Right lobe of liver (tissue), 4 donors: ENCODE measurements around the gene GREB1.

Source experiments
- POLR2A ChIP-seq: fragments of 450-650 bp; IDR thresholded peaks from one replicate; pipeline ENCODE4 v1.6.1; 2017; ENCODE audit warnings: antibody characterized with exemption, mild to moderate bottlenecking
- TF ChIP-seq, protein P1 (sequence below), 4 donors: fragments of 200-600 bp in 3 of 4; fragments of 450-650 bp in 1 of 4; IDR thresholded peaks; one replicate each; pipeline versions ENCODE4 v1.5.1 to v1.8.0; 2016 to 2022; ENCODE audit warnings: antibody characterized with exemption in 4 of 4, mild to moderate bottlenecking in 2 of 4
- donor health status: DM: no; HTN: no; CAD: no.
- donor health status: DM: no; HTN: no; CAD: no.
- donor health status: DM: no; HTN: yes; CAD: no.

GRCh38 chr2:11494310-11494709 is 39.5 kb upstream of the GREB1 start:
- TF ChIP-seq, protein P1, sequence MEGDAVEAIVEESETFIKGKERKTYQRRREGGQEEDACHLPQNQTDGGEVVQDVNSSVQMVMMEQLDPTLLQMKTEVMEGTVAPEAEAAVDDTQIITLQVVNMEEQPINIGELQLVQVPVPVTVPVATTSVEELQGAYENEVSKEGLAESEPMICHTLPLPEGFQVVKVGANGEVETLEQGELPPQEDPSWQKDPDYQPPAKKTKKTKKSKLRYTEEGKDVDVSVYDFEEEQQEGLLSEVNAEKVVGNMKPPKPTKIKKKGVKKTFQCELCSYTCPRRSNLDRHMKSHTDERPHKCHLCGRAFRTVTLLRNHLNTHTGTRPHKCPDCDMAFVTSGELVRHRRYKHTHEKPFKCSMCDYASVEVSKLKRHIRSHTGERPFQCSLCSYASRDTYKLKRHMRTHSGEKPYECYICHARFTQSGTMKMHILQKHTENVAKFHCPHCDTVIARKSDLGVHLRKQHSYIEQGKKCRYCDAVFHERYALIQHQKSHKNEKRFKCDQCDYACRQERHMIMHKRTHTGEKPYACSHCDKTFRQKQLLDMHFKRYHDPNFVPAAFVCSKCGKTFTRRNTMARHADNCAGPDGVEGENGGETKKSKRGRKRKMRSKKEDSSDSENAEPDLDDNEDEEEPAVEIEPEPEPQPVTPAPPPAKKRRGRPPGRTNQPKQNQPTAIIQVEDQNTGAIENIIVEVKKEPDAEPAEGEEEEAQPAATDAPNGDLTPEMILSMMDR (IDR thresholded peaks at IDR 0.05), result no peak
- TF ChIP-seq POLR2A, result no peak
